K562 (cell line): Measurements from ENCODE around the gene RPS15A. TPM values are rescaled to one million over a fixed set of nuclear protein-coding genes. Genes with fewer than 3 reads are reported as not detected.
A peak's percentile ranks its signal among the peaks of the same experiment; 100 is the strongest.

Experiments
- ATF1 ChIP-seq, 2 experiments: fragments of 450-650 bp in 1 of 2; IDR thresholded peaks; 2 replicates each; pipeline ENCODE4 v1.6.1; 2016; ENCODE audit warnings: missing compliant biosample characterization in 1 of 2, missing genetic modification characterization in 1 of 2
- BRF2 ChIP-seq: IDR thresholded peaks from 3 replicates; pipeline ENCODE4 v1.6.1; 2011; ENCODE audit warnings: borderline replicate concordance, mild to moderate bottlenecking; ENCODE audit not compliant: insufficient read length, insufficient read depth
- E2F6 ChIP-seq, 2 experiments: IDR thresholded peaks; 2 replicates each; pipeline ENCODE4 v1.6.1; 2011; ENCODE audit warnings: borderline replicate concordance in 1 of 2, control low read depth in 1 of 2, low read depth in 1 of 2, low read length in 1 of 2, mild to moderate bottlenecking in 1 of 2, mixed read lengths in 1 of 2, moderate library complexity in 1 of 2; ENCODE audit not compliant: insufficient read depth in 1 of 2, insufficient read length in 1 of 2, poor library complexity in 1 of 2, severe bottlenecking in 1 of 2; ENCODE audit errors: extremely low read depth in 1 of 2
- FOXK2 ChIP-seq, 2 experiments: fragments of 450-650 bp; IDR thresholded peaks in 1 of 2; conservative IDR thresholded peaks in 1 of 2; 2 replicates each; pipeline ENCODE4 v1.6.1; 2016; ENCODE audit warnings: low read depth in 2 of 2, mild to moderate bottlenecking in 1 of 2
- HMG20B ChIP-seq: fragments of 250-450 bp; sonication (Bioruptor Pico); IDR thresholded peaks from 2 replicates; pipeline ENCODE4 v1.5.0; 2021; ENCODE audit warnings: mild to moderate bottlenecking
- ILF3 ChIP-seq: fragments of 450-650 bp; IDR thresholded peaks from 2 replicates; pipeline ENCODE4 v1.6.1; 2018; ENCODE audit warnings: antibody characterized with exemption, mild to moderate bottlenecking, moderate library complexity, borderline replicate concordance
- NCOA1 ChIP-seq: fragments of 450-650 bp; IDR thresholded peaks from 2 replicates; pipeline ENCODE4 v1.6.1; 2016; ENCODE audit warnings: low read depth
- NEUROD1 ChIP-seq: fragments of 150-350 bp; IDR thresholded peaks from 2 replicates; pipeline ENCODE4 v1.6.1; 2014; ENCODE audit warnings: borderline replicate concordance, low read length, low read depth; ENCODE audit not compliant: partially characterized antibody
- NFRKB ChIP-seq: fragments of 450-650 bp; IDR thresholded peaks from 2 replicates; pipeline ENCODE4 v1.6.1; 2016; ENCODE audit warnings: low read depth
- POLR2A ChIP-seq: fragments of 450-650 bp; conservative IDR thresholded peaks from 2 replicates; pipeline ENCODE4 v1.6.1; 2016
- POLR2AphosphoS2 ChIP-seq: IDR thresholded peaks from 2 replicates; pipeline ENCODE4 v1.6.1; 2012; ENCODE audit warnings: low read length, improper control_type of control experiment
- PRDM10 ChIP-seq: fragments of 450-650 bp; IDR thresholded peaks from 2 replicates; pipeline ENCODE4 v1.6.1; 2018; ENCODE audit not compliant: partially characterized antibody
- PTRF ChIP-seq: fragments of 450-650 bp; IDR thresholded peaks from 2 replicates; pipeline ENCODE4 v1.6.1; 2016; ENCODE audit warnings: mild to moderate bottlenecking, missing genetic modification characterization, missing compliant biosample characterization
- RFX7 ChIP-seq: fragments of 250-450 bp; sonication (Bioruptor Pico); IDR thresholded peaks from 2 replicates; pipeline ENCODE4 v1.5.1; 2021; ENCODE audit warnings: mild to moderate bottlenecking
- SRSF1 ChIP-seq: fragments of 200-400 bp; formaldehyde crosslinking; IDR thresholded peaks from 2 replicates; pipeline ENCODE4 v1.6.1; 2017; ENCODE audit warnings: mild to moderate bottlenecking, low read depth, low read length, moderate library complexity
- ZFPM2 ChIP-seq: fragments of 250-450 bp; sonication (Bioruptor Pico); IDR thresholded peaks from 2 replicates; pipeline ENCODE4 v1.5.1; 2022; ENCODE audit warnings: mild to moderate bottlenecking
- ZHX1 ChIP-seq: fragments of 150-350 bp; conservative IDR thresholded peaks from 2 replicates; pipeline ENCODE4 v1.6.1; 2014; ENCODE audit warnings: low read length
- ZNF644 ChIP-seq: fragments of 200-800 bp; sonication (Bioruptor generic); IDR thresholded peaks from 2 replicates; pipeline ENCODE4 v1.6.1; 2016; ENCODE audit warnings: low read depth, missing genetic modification characterization, missing compliant biosample characterization
- polyA plus RNA-seq, 8 experiments: library from polyadenylated mRNA; depleted of rRNA in 4 of 8; stranded (reverse) in 5 of 8; unstranded in 3 of 8; fragments of >200 nt; fragmentation: Nextera tagmentation in 2 of 8; fragmentation: Illumina TruSeq in 1 of 8; extraction: Ambion mirVana in 2 of 8; extraction: Trizol in 1 of 8; gene quantifications; 2 replicates each; pipeline versions ENCODE4 v1.2.1 to v1.2.3, GENCODE V29; 2011 to 2014; ENCODE audit warnings: inconsistent platforms in 1 of 8, missing spikeins in 1 of 8
- total RNA-seq, 7 experiments: library from RNA; depleted of rRNA in 6 of 7; stranded (reverse); fragments of >200 nt in 6 of 7; fragmentation: Illumina TruSeq in 2 of 7; extraction: Trizol in 2 of 7; gene quantifications; 2 replicates each; pipeline versions ENCODE4 v1.2.1 to v1.2.3, GENCODE V29; 2011 to 2021; ENCODE audit warnings: low replicate concordance in 1 of 7

The RPS15A gene
- total and polyA plus RNA-seq, 9 of the 15 experiments (the other 6 are each of a cell fraction or from before 2014, with no cell fraction given): 1,397 to 5,474 (median 2,798) TPM

GRCh38 chr16:18801145-18801972 lies 11.2 kb upstream of the RPS15A start, which contains the start of gene ARL6IP1 (continued):
- peak; percentile 18; the same call in 1 of the 2 replicates for TF ChIP-seq ZHX1
- peak; percentile 60; the same call in 1 of the 2 replicates for TF ChIP-seq POLR2AphosphoS2
- no peak for TF ChIP-seq PTRF
- no peak for TF ChIP-seq BRF2
- TF ChIP-seq ZFPM2 (CRISPR knock-in tag): no peak
- TF ChIP-seq PRDM10: no peak
- peak; percentile 99 for TF ChIP-seq POLR2A
- peak; percentile 43 to 60 for TF ChIP-seq E2F6 (IDR thresholded peaks at IDR 0.05; ENCODE audit: borderline replicate concordance in 1 of 2, extremely low read depth in 1 of 2, insufficient read depth in 1 of 2, insufficient read length in 1 of 2, low read depth in 1 of 2, low read length in 1 of 2, poor library complexity in 1 of 2, severe bottlenecking in 1 of 2)
- TF ChIP-seq ZNF644 (tag): no peak
- TF ChIP-seq NCOA1: peak; percentile 59; the same call in 1 of the 2 replicates
- TF ChIP-seq HMG20B (CRISPR knock-in tag): no peak; the same call in 1 of the 2 replicates
- 0 out of 2 replicates have a peak, but pooled peaks have one; percentile 39 for TF ChIP-seq ATF1 (CRISPR knock-in tag; IDR thresholded peaks at IDR 0.05)
- peak; percentile 95 for TF ChIP-seq ATF1 (tag; IDR thresholded peaks at IDR 0.05)
- TF ChIP-seq SRSF1: no peak
- TF ChIP-seq NEUROD1: peak; percentile 82
- TF ChIP-seq NFRKB: no peak
- TF ChIP-seq RFX7 (CRISPR knock-in tag): no peak
- TF ChIP-seq FOXK2 (conservative IDR thresholded peaks at IDR 0.05 in 1 of 2, IDR thresholded peaks at IDR 0.05 in 1 of 2; ENCODE audit: low read depth in 2 of 2): peak; percentile 67 to 79
- TF ChIP-seq ILF3: peak; percentile 83; the same call in 1 of the 2 replicates
